K562 (cell line): ENCODE data around the gene TMEM184B. TPM values are rescaled to one million over a fixed set of nuclear protein-coding genes. Genes with fewer than 3 reads are reported as not detected.
A peak's percentile ranks its signal among the peaks of the same experiment; 100 is the strongest.

Source experiments
- TAF15 ChIP-seq: fragments of 200-400 bp; formaldehyde crosslinking; IDR thresholded peaks from 2 replicates; pipeline ENCODE4 v1.6.1; 2017; ENCODE audit warnings: mild to moderate bottlenecking, low read depth, low read length, moderate library complexity
- ZNF212 ChIP-seq: fragments of 450-650 bp; formaldehyde crosslinking; IDR thresholded peaks from 2 replicates; pipeline ENCODE4 v1.4.0; 2020; ENCODE audit warnings: mild to moderate bottlenecking
- polyA plus RNA-seq, 8 experiments: library from polyadenylated mRNA; depleted of rRNA in 4 of 8; stranded (reverse) in 5 of 8; unstranded in 3 of 8; fragments of >200 nt; fragmentation: Nextera tagmentation in 2 of 8; fragmentation: Illumina TruSeq in 1 of 8; extraction: Ambion mirVana in 2 of 8; extraction: Trizol in 1 of 8; gene quantifications; 2 replicates each; pipeline versions ENCODE4 v1.2.1 to v1.2.3, GENCODE V29; 2011 to 2014; ENCODE audit warnings: inconsistent platforms in 1 of 8, missing spikeins in 1 of 8
- total RNA-seq, 7 experiments: library from RNA; depleted of rRNA in 6 of 7; stranded (reverse); fragments of >200 nt in 6 of 7; fragmentation: Illumina TruSeq in 2 of 7; extraction: Trizol in 2 of 7; gene quantifications; 2 replicates each; pipeline versions ENCODE4 v1.2.1 to v1.2.3, GENCODE V29; 2011 to 2021; ENCODE audit warnings: low replicate concordance in 1 of 7
- TF ChIP-seq, protein P1 (sequence below): sonication (generic); formaldehyde crosslinking; IDR thresholded peaks from 2 replicates; pipeline ENCODE4 v1.8.1; 2023; ENCODE audit warnings: missing genetic modification reagents, mild to moderate bottlenecking, borderline replicate concordance
- TF ChIP-seq, protein P2 (sequence below): sonication (generic); formaldehyde crosslinking; IDR thresholded peaks from 2 replicates; pipeline ENCODE4 v1.9.0; 2022; ENCODE audit warnings: mild to moderate bottlenecking, missing genetic modification reagents
- TF ChIP-seq, protein P3 (sequence below): sonication (generic); formaldehyde crosslinking; IDR thresholded peaks from 2 replicates; pipeline ENCODE4 v1.8.1; 2023; ENCODE audit warnings: mild to moderate bottlenecking, missing genetic modification reagents

Gene TMEM184B
- total and polyA plus RNA-seq, 9 of the 15 experiments (the other 6 are each of a cell fraction or from before 2014, with no cell fraction given): 0.31 to 25.1 (median 6.2) TPM

DNA sequence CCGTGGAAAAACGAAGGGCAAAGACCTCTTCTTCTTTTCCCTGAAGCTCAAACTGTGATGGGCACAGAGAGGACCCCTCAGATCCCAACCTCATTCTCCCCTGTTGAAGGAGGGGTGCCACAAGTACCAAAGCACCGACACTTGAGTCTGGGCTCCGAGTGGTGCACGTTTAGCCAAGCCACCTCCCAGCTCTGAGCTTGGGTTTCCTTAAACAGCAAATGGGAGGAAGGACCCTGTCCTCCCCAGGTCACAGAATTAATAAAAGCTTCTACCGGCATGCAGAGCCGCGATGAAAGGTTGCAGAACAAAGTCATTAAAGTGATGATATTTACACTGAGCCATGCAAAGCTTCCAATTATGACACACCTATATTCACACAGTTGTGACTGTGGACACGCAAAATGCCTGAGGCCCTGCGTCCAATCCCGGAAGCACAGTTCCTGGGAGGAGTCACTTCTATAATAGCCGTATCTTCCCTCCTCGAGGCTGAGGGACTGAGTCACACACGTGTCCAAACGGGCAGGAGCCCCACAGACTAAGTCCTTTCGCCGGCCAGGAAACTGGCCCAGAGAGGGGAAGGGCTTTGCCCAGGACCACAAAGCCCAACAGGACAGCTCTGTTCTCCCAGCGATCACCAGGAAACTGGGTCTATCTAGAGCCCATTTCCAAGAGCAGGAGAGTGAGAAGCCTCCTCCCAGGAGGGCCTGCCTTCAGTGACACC, 45.3 kb upstream of the TMEM184B start (continued):
- TF ChIP-seq, protein P1, sequence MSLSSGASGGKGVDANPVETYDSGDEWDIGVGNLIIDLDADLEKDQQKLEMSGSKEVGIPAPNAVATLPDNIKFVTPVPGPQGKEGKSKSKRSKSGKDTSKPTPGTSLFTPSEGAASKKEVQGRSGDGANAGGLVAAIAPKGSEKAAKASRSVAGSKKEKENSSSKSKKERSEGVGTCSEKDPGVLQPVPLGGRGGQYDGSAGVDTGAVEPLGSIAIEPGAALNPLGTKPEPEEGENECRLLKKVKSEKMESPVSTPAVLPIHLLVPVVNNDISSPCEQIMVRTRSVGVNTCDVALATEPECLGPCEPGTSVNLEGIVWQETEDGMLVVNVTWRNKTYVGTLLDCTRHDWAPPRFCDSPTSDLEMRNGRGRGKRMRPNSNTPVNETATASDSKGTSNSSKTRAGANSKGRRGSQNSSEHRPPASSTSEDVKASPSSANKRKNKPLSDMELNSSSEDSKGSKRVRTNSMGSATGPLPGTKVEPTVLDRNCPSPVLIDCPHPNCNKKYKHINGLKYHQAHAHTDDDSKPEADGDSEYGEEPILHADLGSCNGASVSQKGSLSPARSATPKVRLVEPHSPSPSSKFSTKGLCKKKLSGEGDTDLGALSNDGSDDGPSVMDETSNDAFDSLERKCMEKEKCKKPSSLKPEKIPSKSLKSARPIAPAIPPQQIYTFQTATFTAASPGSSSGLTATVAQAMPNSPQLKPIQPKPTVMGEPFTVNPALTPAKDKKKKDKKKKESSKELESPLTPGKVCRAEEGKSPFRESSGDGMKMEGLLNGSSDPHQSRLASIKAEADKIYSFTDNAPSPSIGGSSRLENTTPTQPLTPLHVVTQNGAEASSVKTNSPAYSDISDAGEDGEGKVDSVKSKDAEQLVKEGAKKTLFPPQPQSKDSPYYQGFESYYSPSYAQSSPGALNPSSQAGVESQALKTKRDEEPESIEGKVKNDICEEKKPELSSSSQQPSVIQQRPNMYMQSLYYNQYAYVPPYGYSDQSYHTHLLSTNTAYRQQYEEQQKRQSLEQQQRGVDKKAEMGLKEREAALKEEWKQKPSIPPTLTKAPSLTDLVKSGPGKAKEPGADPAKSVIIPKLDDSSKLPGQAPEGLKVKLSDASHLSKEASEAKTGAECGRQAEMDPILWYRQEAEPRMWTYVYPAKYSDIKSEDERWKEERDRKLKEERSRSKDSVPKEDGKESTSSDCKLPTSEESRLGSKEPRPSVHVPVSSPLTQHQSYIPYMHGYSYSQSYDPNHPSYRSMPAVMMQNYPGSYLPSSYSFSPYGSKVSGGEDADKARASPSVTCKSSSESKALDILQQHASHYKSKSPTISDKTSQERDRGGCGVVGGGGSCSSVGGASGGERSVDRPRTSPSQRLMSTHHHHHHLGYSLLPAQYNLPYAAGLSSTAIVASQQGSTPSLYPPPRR (CRISPR knock-in tag): no peak
- TF ChIP-seq, protein P2, sequence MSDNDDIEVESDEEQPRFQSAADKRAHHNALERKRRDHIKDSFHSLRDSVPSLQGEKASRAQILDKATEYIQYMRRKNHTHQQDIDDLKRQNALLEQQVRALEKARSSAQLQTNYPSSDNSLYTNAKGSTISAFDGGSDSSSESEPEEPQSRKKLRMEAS (CRISPR knock-in tag): peak; percentile 73
- TF ChIP-seq, protein P3, sequence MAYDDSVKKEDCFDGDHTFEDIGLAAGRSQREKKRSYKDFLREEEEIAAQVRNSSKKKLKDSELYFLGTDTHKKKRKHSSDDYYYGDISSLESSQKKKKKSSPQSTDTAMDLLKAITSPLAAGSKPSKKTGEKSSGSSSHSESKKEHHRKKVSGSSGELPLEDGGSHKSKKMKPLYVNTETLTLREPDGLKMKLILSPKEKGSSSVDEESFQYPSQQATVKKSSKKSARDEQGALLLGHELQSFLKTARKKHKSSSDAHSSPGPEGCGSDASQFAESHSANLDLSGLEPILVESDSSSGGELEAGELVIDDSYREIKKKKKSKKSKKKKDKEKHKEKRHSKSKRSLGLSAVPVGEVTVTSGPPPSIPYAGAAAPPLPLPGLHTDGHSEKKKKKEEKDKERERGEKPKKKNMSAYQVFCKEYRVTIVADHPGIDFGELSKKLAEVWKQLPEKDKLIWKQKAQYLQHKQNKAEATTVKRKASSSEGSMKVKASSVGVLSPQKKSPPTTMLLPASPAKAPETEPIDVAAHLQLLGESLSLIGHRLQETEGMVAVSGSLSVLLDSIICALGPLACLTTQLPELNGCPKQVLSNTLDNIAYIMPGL (CRISPR knock-in tag): no peak
- TF ChIP-seq ZNF212 (CRISPR knock-in tag) (no peak), TAF15 (no peak)
